OCI-LY1 (cell line): ENCODE results near the gene KCNK5.

Experiments
- H2AFZ ChIP-seq: fragments of 200-600 bp; sonication (generic), shearing (Covaris generic); 2 replicates; pipeline ENCODE4 v1.6.0; 2014; ENCODE audit warnings: antibody characterized with exemption, mild to moderate bottlenecking, low read length
- H3F3A ChIP-seq: fragments of 200-600 bp; sonication (generic), shearing (Covaris generic); 2 replicates; pipeline ENCODE4 v1.6.0; 2014; ENCODE audit warnings: mild to moderate bottlenecking, antibody characterized with exemption, low read length, moderate library complexity; ENCODE audit not compliant: insufficient read depth
- H3K27ac ChIP-seq: fragments of 200-600 bp; sonication (generic); 2 replicates; pipeline ENCODE4 v1.5.1; 2014; ENCODE audit warnings: low read length, mixed run types, mild to moderate bottlenecking, low read depth; ENCODE audit not compliant: poor library complexity, severe bottlenecking
- H3K27me3 ChIP-seq: fragments of 200-600 bp; sonication (generic); 2 replicates; pipeline ENCODE4 v1.6.0; 2014; ENCODE audit warnings: antibody characterized with exemption, mild to moderate bottlenecking, low read length, moderate library complexity; ENCODE audit not compliant: insufficient read depth
- H3K36me3 ChIP-seq: fragments of 200-600 bp; sonication (generic); 2 replicates; pipeline ENCODE4 v1.6.1; 2014; ENCODE audit warnings: mild to moderate bottlenecking, antibody characterized with exemption, low read length, moderate library complexity, mixed read lengths; ENCODE audit not compliant: insufficient read depth
- H3K4me1 ChIP-seq: fragments of 200-600 bp; sonication (generic); 2 replicates; pipeline ENCODE4 v1.5.1; 2014; ENCODE audit warnings: mild to moderate bottlenecking, low read length, moderate library complexity; ENCODE audit not compliant: insufficient read depth, severe bottlenecking
- H3K4me2 ChIP-seq: fragments of 200-600 bp; sonication (generic), shearing (Covaris generic); 2 replicates; pipeline ENCODE4 v1.6.1; 2014; ENCODE audit warnings: low read length
- H3K4me3 ChIP-seq: fragments of 200-600 bp; sonication (generic); 2 replicates; pipeline ENCODE4 v1.5.1; 2014; ENCODE audit warnings: low read length, low read depth, mild to moderate bottlenecking, mixed read lengths; ENCODE audit not compliant: poor library complexity, severe bottlenecking
- H3K79me2 ChIP-seq: fragments of 200-600 bp; shearing (Covaris generic); 2 replicates; pipeline ENCODE4 v1.6.1; 2016; ENCODE audit warnings: mixed run types, low read length, mixed read lengths; ENCODE audit not compliant: insufficient read depth
- H3K9ac ChIP-seq: fragments of 200-600 bp; sonication (generic), shearing (Covaris generic); 2 replicates; pipeline ENCODE4 v1.6.1; 2014; ENCODE audit warnings: mild to moderate bottlenecking, low read length, mixed read lengths
- H3K9me2 ChIP-seq: fragments of 200-600 bp; sonication (generic), shearing (Covaris generic); 2 replicates; pipeline ENCODE4 v1.6.1; 2014; ENCODE audit warnings: low read depth, mild to moderate bottlenecking, low read length, mixed read lengths
- H3K9me3 ChIP-seq: fragments of 200-600 bp; shearing (Covaris generic); 2 replicates; pipeline ENCODE4 v1.6.1; 2014; ENCODE audit warnings: low read length, mixed read lengths
- H4K20me1 ChIP-seq: fragments of 200-600 bp; sonication (generic), shearing (Covaris generic); 2 replicates; pipeline ENCODE4 v1.6.0; 2016; ENCODE audit warnings: mild to moderate bottlenecking, low read length; ENCODE audit not compliant: insufficient read depth
- CTCF ChIP-seq: fragments of 200-600 bp; sonication (generic), shearing (Covaris generic); IDR thresholded peaks from 2 replicates; pipeline ENCODE4 v1.5.1; 2017; ENCODE audit warnings: mild to moderate bottlenecking, antibody characterized with exemption, low read length, moderate library complexity, mixed read lengths
- EZH2 ChIP-seq: fragments of 200-600 bp; sonication (generic), shearing (Covaris generic); IDR thresholded peaks from 2 replicates; pipeline ENCODE4 v1.8.0; 2017; ENCODE audit warnings: borderline replicate concordance, mixed run types, mild to moderate bottlenecking, antibody characterized with exemption, low read length, moderate library complexity, mixed read lengths

KCNK5 gene

GRCh38 chr6:39140556-39141167 lies 88.6 kb downstream of the KCNK5 start:
- Histone ChIP-seq H3K9me3 (no peaks in the 10 kb centered on the region), H3K27me3 (no peaks in the 10 kb centered on the region), H3K4me3 (no peak overlapping the region), H3K9ac (no peak overlapping the region), H3F3A (no peaks in the 10 kb centered on the region), H2AFZ (no peak overlapping the region), H4K20me1 (no peaks in the 10 kb centered on the region), H3K36me3 (no peaks in the 10 kb centered on the region), H3K27ac (no peak overlapping the region), H3K4me1 (no peaks in the 10 kb centered on the region), H3K79me2 (no peaks in the 10 kb centered on the region), H3K4me2 (no peak overlapping the region), H3K9me2 (no peaks in the 10 kb centered on the region)
- no peak for TF ChIP-seq EZH2
- TF ChIP-seq CTCF: no peak
